Measurements from ENCODE around the gene KIRREL3.

The KIRREL3 gene

DNA sequence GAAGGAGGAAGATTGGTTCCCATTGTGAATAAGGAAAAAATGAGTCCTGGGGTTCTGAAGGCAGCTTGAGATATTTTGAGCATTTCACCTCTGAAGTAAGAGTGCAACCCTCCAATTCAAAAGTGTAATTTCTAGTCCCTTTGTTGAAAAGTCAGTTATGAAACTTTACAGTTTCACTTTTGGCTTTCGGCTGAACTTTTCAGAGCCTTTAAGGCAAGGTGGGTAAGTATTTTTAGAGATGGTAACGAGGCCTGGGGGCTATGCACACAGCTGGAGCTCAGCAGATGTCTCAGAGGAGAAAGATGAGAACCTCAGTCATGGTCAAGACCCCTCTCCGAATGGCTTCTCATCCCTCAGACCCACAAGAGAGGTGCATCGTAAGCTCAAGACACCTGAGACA, 267.6 kb downstream of the KIRREL3 start:
- no peak for DNase-seq

DNA sequence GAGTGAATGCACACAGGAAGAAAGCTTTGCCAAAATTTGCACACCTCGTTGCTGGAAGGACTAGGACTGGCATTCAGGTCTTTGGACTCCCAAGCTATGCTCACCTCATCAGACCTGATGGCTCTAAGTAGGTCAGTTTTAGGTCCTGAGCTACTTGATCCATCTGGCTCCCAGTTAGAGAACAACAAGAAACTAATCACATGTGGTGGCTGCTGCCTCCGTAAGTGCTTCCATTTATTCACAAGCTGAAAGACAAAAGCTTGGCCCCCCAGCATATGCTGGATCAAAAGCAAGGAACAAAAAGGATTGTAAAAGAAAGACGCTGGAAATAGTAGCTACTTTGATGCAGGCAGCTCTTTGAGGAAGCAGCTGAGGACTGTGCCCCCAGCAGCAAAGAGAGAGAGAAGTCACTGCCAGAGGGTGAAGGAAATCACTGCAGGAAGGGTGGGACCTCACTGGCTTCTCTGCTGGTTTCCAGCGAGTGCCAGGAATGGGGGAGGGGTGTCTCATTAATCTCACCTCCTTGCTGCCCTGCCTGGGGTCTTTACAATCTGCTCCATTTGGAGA, 268.9 kb downstream of the KIRREL3 start:
- DNase-seq, result no peak

DNA sequence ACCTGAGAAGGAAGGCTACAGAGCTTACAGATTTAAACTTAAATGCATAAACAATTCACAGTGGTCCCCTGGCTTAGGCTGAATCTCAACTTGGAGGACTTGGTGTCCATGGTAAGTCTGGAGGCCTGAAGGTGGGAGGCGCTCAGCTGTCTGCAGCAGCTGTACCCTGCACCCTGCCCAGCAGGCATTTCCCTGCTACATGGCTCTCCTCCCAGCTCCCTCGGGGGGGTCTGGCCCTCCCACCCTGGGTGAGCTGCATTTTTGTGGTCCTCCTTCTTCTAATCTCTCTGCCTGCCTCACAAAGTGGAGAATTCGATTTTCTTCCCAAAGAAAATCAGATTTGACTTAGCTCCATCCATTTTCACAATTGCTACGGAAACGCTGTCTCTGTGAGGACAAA, 273.2 kb downstream of the KIRREL3 start:
- no peak for DNase-seq

DNA sequence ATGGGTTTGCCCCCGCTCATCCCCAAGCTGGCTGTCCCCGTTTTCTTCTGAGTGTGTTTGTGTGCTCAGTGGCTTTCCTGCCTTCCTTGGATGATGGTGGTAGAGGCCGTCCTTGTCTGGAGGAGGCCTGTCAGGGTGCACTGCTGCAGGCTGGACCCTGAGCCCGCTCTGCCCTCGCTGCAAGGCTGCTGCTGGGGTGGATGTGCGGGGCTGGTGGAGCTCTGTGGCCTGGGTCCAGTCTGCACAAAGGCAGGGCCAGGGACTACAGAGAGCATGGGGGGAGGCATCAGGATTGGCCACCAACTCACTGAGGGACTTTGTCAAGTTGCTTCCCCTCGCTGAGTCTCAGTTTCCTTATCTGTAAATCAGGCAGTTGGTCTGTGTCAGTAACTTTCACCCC, 275.0 kb downstream of the KIRREL3 start:
- no peak for DNase-seq

DNA sequence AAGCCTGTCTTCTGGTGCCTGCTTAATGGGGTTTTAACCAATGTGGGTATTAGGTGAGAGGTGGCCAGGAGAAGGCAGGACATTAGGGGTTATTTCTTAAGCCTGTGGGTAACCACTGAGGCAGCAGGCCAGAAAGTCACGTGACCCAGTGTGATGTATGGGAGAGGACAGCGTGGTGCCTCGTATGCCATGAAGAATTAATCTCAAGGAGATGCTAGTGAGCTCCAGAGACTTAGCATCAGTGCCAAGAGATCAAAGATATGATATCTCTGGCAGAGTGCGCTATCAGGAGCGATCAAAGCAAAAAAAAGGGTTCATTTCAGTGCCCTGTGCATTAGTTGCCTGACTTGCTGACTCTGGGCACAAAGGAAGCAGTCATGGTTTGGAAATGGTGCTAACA, 275.5 kb downstream of the KIRREL3 start:
- DNase-seq, result no peak

DNA sequence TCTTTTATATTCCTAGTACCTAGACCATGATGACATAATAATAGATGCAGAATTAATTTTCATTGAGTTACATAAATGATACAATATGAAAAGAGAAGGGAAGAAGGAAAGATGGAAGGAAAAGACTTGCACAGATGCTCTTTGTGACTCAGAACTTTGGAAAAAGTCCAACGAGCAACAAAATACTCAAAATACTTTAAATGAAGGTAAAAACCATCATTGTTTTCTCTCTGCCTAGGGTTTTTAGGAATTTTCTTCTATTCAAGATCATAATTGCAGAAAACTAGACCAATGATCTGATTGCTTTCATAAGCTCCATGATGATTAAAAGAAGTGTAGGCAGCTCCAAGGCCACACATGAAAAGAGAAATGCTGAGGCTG, 276.9 kb downstream of the KIRREL3 start:
- no peak for DNase-seq

DNA sequence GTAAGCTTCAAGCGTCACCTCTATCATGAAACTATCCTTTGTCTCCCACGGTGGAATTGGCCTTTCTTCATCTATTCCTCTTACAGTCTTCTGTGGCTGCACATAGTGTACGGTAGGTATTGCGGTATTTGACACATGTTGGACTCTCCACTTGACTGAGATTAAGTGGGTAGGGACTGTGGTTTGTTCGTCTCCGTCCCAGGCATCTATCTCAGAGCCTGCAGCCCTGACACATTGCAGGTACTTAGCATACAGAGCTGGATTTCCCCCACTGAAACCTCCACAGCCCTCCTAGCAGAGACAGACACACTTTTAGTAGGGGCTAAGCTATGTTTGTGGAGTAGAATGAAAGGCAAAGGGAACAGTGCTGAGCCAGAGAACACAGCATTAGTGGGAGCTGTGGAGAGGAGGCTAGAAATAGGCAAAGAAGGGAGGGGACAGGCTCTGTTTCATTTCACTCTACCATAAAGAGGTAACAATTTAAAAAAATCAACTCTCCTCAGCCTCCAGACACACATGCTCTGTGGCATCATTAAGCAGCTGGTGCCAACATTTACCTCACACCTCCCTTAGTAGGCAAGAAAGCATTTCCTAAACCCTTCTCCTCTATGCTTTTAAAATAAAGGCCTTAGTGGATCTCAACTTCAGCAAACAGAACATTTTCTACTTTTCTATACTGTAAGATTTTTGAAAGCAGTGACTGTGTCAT, 277.5 kb downstream of the KIRREL3 start:
- no peak for DNase-seq

DNA sequence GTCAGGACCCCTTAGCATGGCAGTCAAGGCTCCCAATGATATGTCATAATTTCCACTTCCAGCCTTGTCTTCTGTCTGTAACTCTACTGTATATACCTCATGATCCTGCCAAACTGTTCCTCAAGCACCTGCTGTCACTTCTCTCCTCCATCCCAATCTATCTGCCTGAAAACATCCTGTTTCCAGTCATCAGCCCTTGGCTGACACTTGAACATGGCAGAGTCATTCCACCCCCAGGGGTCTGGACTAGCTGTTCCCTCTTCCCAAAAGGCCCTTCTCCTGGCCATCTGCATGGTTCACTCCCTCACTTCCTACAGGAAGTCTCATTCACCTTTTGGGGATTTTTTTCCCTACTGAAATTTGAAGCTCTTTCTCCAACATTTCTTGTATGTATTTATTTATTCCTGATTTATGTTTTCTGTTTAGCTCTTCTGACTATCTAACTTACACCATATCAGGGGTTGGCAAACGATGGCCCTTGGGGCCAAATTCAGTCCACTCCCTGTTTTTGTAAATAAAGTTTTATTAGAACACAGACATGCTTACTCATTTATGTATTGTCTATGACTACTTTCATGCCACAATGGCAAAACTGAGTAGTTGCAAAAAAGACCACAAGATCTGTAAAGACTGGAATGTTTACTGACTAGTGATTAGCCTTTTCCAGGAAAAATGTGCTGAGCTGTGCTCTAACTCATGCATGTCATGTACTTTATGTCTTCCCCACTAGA, 278.4 kb downstream of the KIRREL3 start:
- DNase-seq, result no peak

DNA sequence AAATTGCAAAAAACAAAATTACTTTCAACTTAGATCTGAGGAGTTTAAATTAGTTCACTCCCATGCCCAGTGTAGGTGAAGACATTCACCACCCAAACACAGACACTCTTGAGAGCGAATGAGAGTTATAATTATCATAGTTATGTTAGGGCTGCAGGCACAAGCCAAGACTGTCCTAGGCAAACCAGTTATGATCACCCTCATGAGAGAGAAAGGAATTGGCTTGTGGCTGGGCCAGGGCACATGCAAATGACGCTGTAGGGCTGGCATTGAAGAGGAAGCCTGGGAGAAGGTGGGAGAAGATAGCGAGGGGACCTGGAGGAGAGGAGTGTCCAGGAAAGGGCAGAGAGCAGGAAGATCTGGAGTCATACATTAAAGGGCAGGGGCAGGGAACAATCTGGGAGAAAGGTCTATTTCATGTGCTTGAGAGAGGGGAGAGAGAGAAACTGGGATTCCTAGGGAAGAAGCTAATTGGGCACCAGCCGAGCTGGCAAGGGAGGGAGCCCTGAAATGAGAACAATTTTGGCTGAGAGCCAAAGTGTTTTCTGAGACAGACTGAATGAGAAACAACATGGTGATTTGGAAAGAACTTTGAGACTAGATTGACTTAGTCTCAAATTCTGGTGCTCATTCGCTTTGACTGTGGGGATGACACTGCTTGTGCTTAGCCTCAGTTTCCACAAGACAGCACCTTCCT, 279.9 kb downstream of the KIRREL3 start:
- DNase-seq, result no peak

DNA sequence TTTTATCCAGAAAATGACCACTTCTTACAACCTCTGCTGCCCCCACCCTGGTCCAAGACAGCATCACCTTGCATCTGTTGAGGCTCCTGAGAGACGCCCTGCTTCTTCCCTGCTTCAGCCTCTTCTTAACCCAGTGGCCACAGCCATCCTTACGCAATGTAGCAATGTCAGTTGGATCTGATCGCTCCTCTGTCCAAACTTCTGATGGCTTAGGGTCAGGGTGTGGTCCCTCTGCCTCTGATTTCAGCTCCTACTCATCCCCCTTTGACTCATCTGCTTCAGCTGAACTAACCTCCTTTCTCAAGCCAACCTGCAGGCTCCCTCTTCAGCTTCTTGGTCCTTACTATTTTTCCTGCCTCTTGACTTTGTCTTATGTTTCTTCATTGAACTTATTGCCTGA, 280.8 kb downstream of the KIRREL3 start:
- no peak for DNase-seq

DNA sequence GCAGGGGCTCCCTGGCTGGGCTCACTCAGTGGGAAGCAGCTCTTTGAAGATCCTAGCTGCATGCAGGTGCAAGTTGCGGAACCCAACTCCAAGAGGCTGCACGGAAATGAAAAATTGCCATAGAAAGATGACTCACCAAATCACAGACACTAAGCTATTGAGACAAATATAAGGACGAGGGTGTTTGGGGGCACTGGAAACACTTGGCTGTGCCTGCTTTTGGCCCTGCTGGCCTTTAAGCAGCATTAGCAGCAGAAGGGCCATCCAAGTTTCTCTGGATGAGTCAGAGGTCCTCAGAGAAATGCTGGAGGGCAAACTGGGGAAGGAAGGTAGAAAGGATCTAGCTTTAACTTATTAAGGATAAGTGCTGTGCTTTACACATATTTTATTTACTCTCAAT, 282.3 kb downstream of the KIRREL3 start:
- no peak for DNase-seq

DNA sequence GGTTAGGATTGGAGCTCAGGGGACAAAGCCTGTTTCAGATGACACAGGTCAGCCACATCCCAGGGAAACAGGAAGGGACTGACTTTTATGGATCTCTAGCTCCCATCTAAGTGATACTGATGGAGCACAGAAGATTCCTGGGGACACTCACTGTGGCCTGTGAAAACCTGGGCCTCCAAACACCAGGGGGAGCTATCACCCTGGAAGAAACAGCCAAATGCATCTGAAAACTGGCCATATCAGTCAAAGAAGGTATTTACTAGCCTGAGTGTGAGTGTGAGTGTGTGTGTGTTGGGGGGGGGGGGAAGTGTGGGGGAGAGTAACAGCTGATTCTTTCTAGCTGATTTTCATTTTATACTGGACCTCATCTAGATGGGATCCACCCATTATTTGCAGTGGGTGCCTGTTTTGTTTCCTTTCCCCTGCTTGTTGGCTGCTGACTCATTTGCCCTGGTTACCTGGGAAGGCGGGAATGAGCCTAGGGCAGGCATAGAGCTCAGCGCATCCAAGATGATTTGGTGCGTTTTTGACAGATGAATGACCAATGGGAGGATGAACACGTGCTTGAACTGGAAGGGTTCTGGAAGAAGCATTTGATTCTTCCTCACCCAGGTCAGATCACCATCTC, 284.0 kb downstream of the KIRREL3 start:
- no peak for DNase-seq

DNA sequence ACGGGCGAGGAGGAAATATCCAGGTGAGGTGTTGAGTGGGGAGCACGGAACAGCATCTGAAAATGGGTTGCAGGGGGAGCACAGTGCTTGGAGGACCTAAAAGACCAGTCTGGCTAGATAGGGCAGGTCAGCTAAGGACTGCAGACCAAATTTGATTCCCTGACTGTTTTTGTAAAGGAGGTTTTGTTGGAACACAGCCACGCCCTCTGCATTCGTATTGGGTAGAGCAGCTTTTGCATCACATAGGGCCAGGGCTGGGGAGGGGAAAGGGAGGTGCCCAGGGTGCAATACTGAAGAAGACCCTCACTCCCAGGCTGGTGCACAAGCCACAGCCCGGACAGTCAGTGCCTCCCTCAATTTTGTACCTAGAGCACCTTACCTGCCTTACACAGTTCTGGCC, 286.8 kb downstream of the KIRREL3 start:
- no peak for DNase-seq

DNA sequence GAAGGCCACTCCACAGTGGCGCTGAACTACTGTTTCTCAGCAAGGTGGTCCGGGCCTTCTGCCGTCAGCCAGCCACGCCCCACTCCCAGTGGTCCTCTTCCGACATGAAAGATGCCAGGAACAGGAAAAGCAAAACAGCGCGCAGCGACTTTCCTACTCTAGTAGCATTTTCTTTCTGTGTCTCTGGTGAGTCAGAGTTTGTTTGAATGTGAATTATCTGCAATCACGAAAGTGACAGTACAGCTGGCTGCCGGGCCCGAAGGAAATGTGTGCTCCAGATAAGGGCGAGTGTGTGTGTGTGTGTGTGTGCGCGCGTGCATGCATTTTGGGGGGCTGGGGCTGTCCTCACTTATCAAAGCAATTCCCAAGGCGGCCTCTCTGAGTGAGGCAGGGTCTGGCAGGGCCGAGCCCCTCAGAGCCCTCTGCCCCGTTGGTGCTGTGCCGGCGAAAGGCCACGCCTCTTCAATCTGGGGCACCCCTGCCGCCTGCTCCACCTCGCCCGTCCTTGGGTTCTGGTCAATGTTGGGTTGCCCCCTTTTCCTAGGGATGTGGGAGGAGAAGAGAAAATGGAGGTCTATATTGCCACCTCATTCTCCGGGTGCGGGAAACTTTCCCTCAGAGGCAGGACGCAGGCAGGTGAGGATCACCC, 288.5 kb downstream of the KIRREL3 start:
- no peak for DNase-seq

DNA sequence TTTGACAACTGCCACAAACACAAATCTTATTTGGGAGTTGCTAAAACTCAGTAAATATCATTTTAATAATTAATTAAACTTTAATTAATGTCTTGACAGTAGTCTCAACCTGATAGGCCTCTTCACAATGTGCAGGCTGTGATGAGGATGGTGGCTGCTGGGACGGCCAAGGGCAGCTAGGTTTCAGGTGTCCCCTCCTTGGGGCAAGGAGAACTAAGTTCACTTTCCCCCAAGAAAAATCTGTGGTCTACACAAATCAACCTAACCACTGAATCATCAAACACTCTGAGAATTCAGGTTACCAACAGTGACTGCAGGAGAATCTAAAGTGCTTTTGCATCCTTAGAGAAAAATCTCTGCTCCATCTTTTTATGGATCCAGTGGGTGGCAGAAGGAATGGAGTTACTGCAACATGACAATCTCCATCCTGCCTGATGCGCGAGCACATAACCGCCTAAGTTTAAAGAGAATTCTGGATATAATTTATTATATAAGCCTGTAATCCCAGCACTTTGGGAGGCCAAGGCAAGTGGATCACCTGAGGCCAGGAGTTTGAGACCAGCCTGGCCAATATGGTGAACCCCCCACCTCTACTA, 289.7 kb downstream of the KIRREL3 start:
- no peak for DNase-seq

DNA sequence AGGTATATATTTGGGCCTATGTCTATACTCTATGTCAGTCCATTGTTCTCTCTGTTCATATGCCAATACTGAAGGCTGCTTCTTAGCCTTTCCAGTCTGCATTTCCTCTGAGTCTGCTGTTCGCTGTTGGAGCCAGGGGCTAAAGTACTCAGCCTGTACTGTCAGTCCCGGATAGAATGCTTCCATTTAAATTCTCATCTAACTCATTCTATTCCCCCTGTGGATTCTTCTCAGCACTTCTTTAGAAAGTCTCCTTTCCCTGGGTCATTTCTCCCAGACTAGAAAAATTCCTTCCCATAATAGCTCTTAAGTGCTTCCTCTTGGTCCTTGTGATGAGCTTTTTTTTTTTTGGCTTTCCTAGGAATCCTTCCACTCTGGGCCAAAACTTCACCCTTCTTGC, 293.1 kb downstream of the KIRREL3 start:
- DNase-seq, result no peak

DNA sequence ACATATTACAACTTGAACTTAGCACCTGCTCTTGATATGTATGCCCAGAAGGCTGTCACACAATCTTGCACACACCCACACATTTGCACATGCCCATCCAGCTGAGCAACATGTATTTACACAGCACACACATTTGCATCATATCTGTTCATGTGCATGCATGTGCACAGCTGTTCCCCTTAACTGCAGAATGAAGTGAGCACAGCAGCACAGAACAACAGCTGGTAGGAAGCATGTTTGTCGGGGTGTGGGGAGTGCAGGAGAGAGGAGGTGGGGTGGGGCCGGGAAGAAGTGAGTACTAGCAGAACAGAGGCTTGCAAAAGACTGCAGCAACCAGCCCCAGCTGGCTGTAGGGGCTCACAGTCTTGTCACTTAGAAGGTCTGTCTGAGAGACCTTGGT, 296.5 kb downstream of the KIRREL3 start:
- no peak for DNase-seq

DNA sequence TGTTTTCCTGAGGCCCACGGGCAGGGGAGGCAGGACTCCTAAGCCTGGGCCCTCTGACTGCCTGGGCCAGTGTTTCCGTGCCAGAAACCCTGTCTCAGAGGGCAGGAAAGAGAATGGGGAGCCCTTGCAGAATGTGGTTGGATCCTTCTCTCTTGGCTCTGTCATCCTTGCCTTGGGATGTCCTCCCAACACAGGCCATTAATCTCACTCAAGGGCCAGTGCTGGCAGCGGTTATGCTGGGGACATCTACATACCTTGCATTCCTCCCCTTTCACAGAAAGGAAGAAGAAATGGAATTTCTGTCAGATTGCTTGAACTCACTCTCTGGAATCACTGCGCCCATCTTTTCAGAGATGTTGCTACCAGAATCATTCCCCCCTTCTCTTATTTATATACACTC, 296.9 kb downstream of the KIRREL3 start:
- no peak for DNase-seq

DNA sequence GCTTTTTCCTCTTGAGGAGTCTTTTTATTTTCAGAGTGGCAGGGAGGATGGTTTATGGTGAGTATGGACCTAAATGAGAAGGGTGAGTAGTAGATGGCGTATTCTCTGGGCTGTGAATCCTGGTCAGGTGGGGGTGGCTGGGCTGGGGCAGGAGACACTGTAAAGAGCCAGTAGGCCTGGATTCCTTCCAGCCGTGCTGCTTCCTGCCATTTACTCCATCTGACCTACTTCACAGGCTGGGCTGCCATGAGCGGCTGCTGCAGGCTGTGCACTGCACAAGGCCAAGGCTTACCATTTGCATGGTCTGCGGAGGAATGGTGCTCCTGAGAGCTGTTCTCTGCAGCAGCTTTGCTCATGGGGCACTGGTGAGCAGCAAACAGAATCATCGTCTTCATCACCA, 297.6 kb downstream of the KIRREL3 start:
- DNase-seq, result no peak

DNA sequence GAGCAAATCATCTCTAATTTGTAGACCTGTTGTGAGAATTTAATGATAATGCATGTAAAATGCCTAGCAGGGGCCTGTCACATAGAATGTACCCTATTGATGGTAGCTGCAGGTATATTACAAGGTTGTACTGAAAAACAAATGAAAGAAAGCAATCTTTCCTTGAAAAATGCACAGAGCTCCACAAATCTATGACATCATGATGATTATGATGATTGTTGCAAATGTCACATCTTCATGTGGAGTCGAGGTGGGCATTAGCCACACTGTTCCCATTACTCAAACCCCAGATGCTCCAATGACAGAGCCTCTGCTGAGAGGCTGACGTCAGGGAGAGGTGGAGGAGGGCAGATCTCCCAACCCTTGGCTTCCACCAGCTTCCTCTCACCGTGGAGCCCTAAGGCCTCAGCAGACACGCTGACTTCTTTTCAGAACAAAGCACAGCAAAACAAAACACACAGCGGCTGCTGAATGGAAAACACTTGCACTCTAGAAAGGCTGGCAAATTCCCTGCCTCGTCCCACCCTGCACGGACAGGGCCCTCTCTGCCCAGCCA, 298.3 kb downstream of the KIRREL3 start:
- no peak for DNase-seq

DNA sequence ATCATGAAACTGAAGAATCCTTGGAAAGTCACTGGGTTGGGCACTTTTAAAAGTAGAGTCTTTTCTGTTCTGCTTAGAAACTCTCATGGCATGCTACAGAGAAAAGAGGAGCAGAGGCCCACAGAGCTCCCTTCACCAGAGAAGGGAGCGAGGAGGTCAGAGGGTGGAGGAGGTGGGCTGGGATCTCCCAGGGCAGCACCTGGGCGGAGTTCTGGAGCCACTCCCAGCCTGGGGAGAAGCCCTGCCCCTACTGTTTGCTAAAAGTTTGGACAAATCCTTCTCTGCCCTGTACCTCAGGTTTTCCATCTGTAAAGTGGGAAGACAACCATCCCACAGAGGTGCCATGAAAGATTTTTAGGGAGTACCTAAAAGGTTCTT, 299.1 kb downstream of the KIRREL3 start:
- DNase-seq, result no peak

Measured in CD4-positive, alpha-beta T cell treated with Interferon gamma for 1 hour (primary cell).